A673 (cell line): ENCODE measurements around the gene DNAJB4.

Experiments used
- CTCF ChIP-seq: fragments of 300-800, 200-600 bp; sonication (generic); conservative IDR thresholded peaks from 2 replicates; pipeline ENCODE4 v1.5.1; 2017; ENCODE audit warnings: low read depth, mild to moderate bottlenecking, antibody characterized with exemption, low read length, moderate library complexity, mixed read lengths
- EZH2 ChIP-seq: fragments of 200-600 bp; sonication (generic); IDR thresholded peaks from 2 replicates; pipeline ENCODE4 v1.6.1; 2017; ENCODE audit warnings: borderline replicate concordance, low read depth, mild to moderate bottlenecking, mixed read lengths, antibody characterized with exemption, low read length; ENCODE audit not compliant: poor library complexity, severe bottlenecking

DNA sequence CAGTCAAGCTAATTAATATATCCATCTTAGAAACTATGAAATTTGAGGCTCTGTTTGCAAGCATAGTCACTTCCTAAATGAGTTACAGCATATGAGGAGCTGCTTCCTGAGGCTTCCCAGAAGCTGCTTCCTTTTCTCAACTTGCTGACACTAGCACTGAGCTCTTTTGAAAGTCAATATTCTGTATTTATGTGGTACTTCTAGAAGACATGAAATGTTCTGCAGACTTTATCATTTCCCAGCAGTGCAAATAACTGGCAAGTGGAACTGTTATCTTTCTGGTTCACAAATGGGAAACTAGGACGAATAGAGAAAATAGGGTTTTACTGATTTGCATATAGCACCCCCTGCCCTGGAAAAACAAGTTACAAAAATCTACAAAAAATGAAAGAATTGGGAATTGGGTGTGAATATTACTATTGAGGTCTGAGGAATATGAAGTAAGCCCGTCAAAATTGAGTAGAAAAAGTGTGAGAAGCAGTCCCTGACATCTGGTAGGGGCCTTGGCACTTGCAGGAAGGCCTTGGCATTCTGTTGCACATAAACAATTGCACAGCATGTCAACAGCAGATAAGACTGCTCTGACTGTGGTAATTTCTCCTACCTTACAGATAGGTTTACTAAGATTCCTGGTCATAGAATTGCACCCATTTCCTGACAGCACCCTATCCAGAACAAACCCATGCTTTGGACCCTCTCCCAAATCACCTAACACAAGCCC, 48.1 kb downstream of the DNAJB4 start:
- TF ChIP-seq EZH2: no peak
- no peak for TF ChIP-seq CTCF
